H1 (cell line): ENCODE data around the gene GPD1. TPM values are rescaled to one million over a fixed set of nuclear protein-coding genes. Genes with fewer than 3 reads are reported as not detected.
A peak's percentile ranks its signal among the peaks of the same experiment; 100 is the strongest.

Source experiments
- CTCF ChIA-PET: fragments of 300-600 bp; sonication (Branson Sonifier 250); formaldehyde crosslinking; loops from one replicate; lab custom pipeline; 2021; ENCODE audit not compliant: partially characterized antibody; lab: Charles Lee
- POLR2A ChIA-PET: fragments of 300-600 bp; sonication (Branson Sonifier 250); formaldehyde crosslinking; loops from one replicate; lab custom pipeline; 2021; ENCODE audit warnings: inconsistent platforms; ENCODE audit not compliant: partially characterized antibody; lab: Charles Lee
- DNase-seq, 2 experiments: peaks; one replicate each; pipeline versions ENCODE4 v3.0.0 to v3.0.0-alpha.2; 2010 to 2022; ENCODE audit warnings: low spot score in 2 of 2, low read depth in 1 of 2, mixed read lengths in 1 of 2
- FAIRE-seq: peaks from 2 replicates; lab custom pipeline; 2011; peaks lifted over from hg19 to GRCh38; lab: Jason Lieb, UNC
- H2AFZ ChIP-seq: 2 replicates; pipeline ENCODE4 v1.8.1; 2012; ENCODE audit warnings: low read length, inconsistent platforms
- H2AK5ac ChIP-seq: 2 replicates; pipeline ENCODE4 v1.6.1; 2013; ENCODE audit warnings: low read depth, low read length
- H2BK120ac ChIP-seq: replicated peaks from 2 replicates; pipeline ENCODE3; 2013; ENCODE audit warnings: low read depth, low read length, inconsistent platforms
- H2BK12ac ChIP-seq: 2 replicates; pipeline ENCODE4 v1.6.1; 2013; ENCODE audit warnings: low read depth, low read length
- H2BK15ac ChIP-seq: 2 replicates; pipeline ENCODE4 v1.6.1; 2013; ENCODE audit warnings: low read length
- H2BK20ac ChIP-seq: 2 replicates; pipeline ENCODE4 v1.6.1; 2013; ENCODE audit warnings: low read length
- H2BK5ac ChIP-seq: 2 replicates; pipeline ENCODE4 v1.6.1; 2013; ENCODE audit warnings: low read depth, low read length
- H3K14ac ChIP-seq: 2 replicates; pipeline ENCODE4 v1.6.1; 2013; ENCODE audit warnings: inconsistent platforms; ENCODE audit not compliant: insufficient read length
- H3K18ac ChIP-seq: 2 replicates; pipeline ENCODE4 v1.6.1; 2013; ENCODE audit warnings: low read length; ENCODE audit errors: extremely low read depth
- H3K23ac ChIP-seq: 2 replicates; pipeline ENCODE4 v1.6.1; 2013; ENCODE audit warnings: inconsistent platforms; ENCODE audit not compliant: insufficient read length
- H3K23me2 ChIP-seq: 2 replicates; pipeline ENCODE4 v1.6.1; 2013; ENCODE audit warnings: low read depth, low read length
- H3K27ac ChIP-seq: 2 replicates; pipeline ENCODE4 v1.6.1; 2011; ENCODE audit warnings: low read depth, low read length, inconsistent platforms
- H3K27me3 ChIP-seq, 4 experiments: replicated peaks in 1 of 4; 1 replicate in 1 of 4; 2 replicates in 3 of 4; pipeline versions ENCODE4 v1.6.1 to v1.8.1; 2011 to 2013; ENCODE audit warnings: low read length in 3 of 4, mild to moderate bottlenecking in 3 of 4, inconsistent platforms in 2 of 4, mixed read lengths in 2 of 4, moderate library complexity in 1 of 4; ENCODE audit not compliant: control insufficient read depth in 3 of 4, insufficient read depth in 3 of 4; ENCODE audit errors: extremely low read depth in 1 of 4
- H3K36me3 ChIP-seq, 4 experiments: 2 replicates each; pipeline versions ENCODE4 v1.6.1 to v1.8.1; 2011 to 2013; ENCODE audit warnings: mild to moderate bottlenecking in 4 of 4, low read length in 3 of 4, moderate library complexity in 2 of 4, control low read depth in 1 of 4, inconsistent platforms in 1 of 4; ENCODE audit not compliant: insufficient read depth in 4 of 4, control insufficient read depth in 2 of 4
- H3K4ac ChIP-seq: replicated peaks from 2 replicates; pipeline ENCODE3; 2013; ENCODE audit warnings: low read length, low read depth, mixed read lengths, inconsistent platforms; ENCODE audit not compliant: insufficient read length
- H3K4me1 ChIP-seq, 4 experiments: replicated peaks in 1 of 4; 1 replicate in 1 of 4; 2 replicates in 3 of 4; pipeline versions ENCODE4 v1.6.1 to v1.8.1; 2011 to 2013; ENCODE audit warnings: low read length in 3 of 4, inconsistent platforms in 2 of 4, mixed read lengths in 1 of 4; ENCODE audit not compliant: insufficient read depth in 4 of 4, control insufficient read depth in 3 of 4
- H3K4me2 ChIP-seq, 2 experiments: 2 replicates each; pipeline versions ENCODE4 v1.6.1 to v1.8.1; 2011 to 2013; ENCODE audit warnings: low read depth in 2 of 2, low read length in 2 of 2, control low read depth in 1 of 2, inconsistent platforms in 1 of 2, mild to moderate bottlenecking in 1 of 2; ENCODE audit not compliant: insufficient read depth in 1 of 2
- H3K4me3 ChIP-seq, 4 experiments: fragments of 200-600, 300-600 bp in 1 of 4; sonication (generic), shearing (Covaris generic), sonication (Bioruptor Twin) in 1 of 4; 2 replicates each; pipeline versions ENCODE4 v1.5.1 to v1.8.1; 2011 to 2016; ENCODE audit warnings: low read length in 4 of 4, low read depth in 3 of 4, control low read depth in 2 of 4, inconsistent platforms in 2 of 4, mild to moderate bottlenecking in 2 of 4, mixed read lengths in 1 of 4, moderate library complexity in 1 of 4; ENCODE audit not compliant: insufficient read depth in 2 of 4; ENCODE audit errors: extremely low read depth in 1 of 4
- H3K56ac ChIP-seq: replicated peaks from 2 replicates; pipeline ENCODE3; 2013; ENCODE audit warnings: low read depth, mild to moderate bottlenecking, mixed read lengths, low read length, inconsistent platforms; ENCODE audit not compliant: insufficient read length
- H3K79me1 ChIP-seq: 2 replicates; pipeline ENCODE4 v1.6.1; 2013; ENCODE audit warnings: low read depth, low read length, control low read depth
- H3K79me2 ChIP-seq, 2 experiments: 2 replicates each; pipeline versions ENCODE4 v1.6.1 to v1.8.1; 2012 to 2013; ENCODE audit warnings: low read length in 2 of 2, mild to moderate bottlenecking in 2 of 2, inconsistent platforms in 1 of 2; ENCODE audit not compliant: insufficient read depth in 2 of 2, control insufficient read depth in 1 of 2
- H3K9ac ChIP-seq, 4 experiments: replicated peaks in 1 of 4; 1 replicate in 1 of 4; 2 replicates in 3 of 4; pipeline versions ENCODE4 v1.6.1 to v1.8.1; 2011 to 2013; ENCODE audit warnings: low read depth in 3 of 4, low read length in 3 of 4, control low read depth in 2 of 4, mild to moderate bottlenecking in 2 of 4, moderate library complexity in 2 of 4, inconsistent platforms in 1 of 4; ENCODE audit errors: extremely low read depth in 1 of 4
- H3K9me3 ChIP-seq, 2 experiments: 2 replicates each; pipeline versions ENCODE4 v1.6.1 to v1.8.1; 2012 to 2013; ENCODE audit warnings: mild to moderate bottlenecking in 2 of 2, moderate library complexity in 2 of 2, control low read depth in 1 of 2, inconsistent platforms in 1 of 2, low read depth in 1 of 2, low read length in 1 of 2, mixed read lengths in 1 of 2; ENCODE audit not compliant: insufficient read depth in 2 of 2
- H4K20me1 ChIP-seq, 2 experiments: replicated peaks in 1 of 2; 2 replicates each; pipeline versions ENCODE3 to v1.8.1; 2011 to 2013; ENCODE audit warnings: inconsistent platforms in 2 of 2, low read length in 2 of 2, mild to moderate bottlenecking in 1 of 2; ENCODE audit not compliant: insufficient read depth in 2 of 2, control insufficient read depth in 1 of 2
- H4K5ac ChIP-seq: 2 replicates; pipeline ENCODE4 v1.6.1; 2013; ENCODE audit warnings: low read length, low read depth, mixed read lengths, inconsistent platforms; ENCODE audit not compliant: insufficient read length
- H4K8ac ChIP-seq: 2 replicates; pipeline ENCODE4 v1.8.0; 2013; ENCODE audit warnings: mild to moderate bottlenecking, moderate library complexity, low read length, inconsistent platforms; ENCODE audit not compliant: insufficient read depth; ENCODE audit errors: extremely low read depth
- H4K91ac ChIP-seq: replicated peaks from 2 replicates; pipeline ENCODE3; 2013; ENCODE audit warnings: low read length, mixed read lengths, inconsistent platforms; ENCODE audit not compliant: insufficient read length
- CREB1 ChIP-seq: IDR thresholded peaks from 2 replicates; pipeline ENCODE4 v1.6.1; 2012; ENCODE audit warnings: inconsistent platforms
- GABPA ChIP-seq: IDR thresholded peaks from 2 replicates; pipeline ENCODE4 v1.6.1; 2011; ENCODE audit warnings: mild to moderate bottlenecking, low read length, moderate library complexity, borderline replicate concordance; ENCODE audit not compliant: insufficient read depth
- MAFK ChIP-seq: IDR thresholded peaks from 2 replicates; pipeline ENCODE4 v1.6.1; 2012; ENCODE audit warnings: low read depth, mild to moderate bottlenecking, improper control_type of control experiment, low read length
- SAP30 ChIP-seq: fragments of 300-600 bp; sonication (generic); IDR thresholded peaks from 2 replicates; pipeline ENCODE4 v1.7.1; 2012; ENCODE audit warnings: low read length, moderate library complexity, mild to moderate bottlenecking, inconsistent platforms; ENCODE audit not compliant: insufficient read depth, insufficient replicate concordance
- WGBS, 2 experiments: shearing (Covaris generic) in 1 of 2; methylation state at CpG; one replicate each; pipeline versions ENCODE4 v1.1.6 to v1.1.7; 2013 to 2015; ENCODE audit warnings: low lambda C conversion rate in 2 of 2, mixed read lengths in 2 of 2, inconsistent platforms in 1 of 2, low coverage in 1 of 2, missing lambda C conversion rate in 1 of 2; ENCODE audit not compliant: insufficient replicate concordance in 2 of 2, insufficient coverage in 1 of 2, insufficient read length in 1 of 2; ENCODE audit errors: extremely low coverage in 1 of 2, missing lambda C conversion rate in 1 of 2; 5-methylcytosine and 5-hydroxymethylcytosine counted together
- polyA plus RNA-seq, 7 experiments: library from polyadenylated mRNA; depleted of rRNA in 3 of 7; stranded (reverse) in 5 of 7; unstranded in 2 of 7; fragments of >200 nt in 5 of 7; fragments of 200-250 nt in 2 of 7; gene quantifications; 1 replicate in 5 of 7; 2 replicates in 1 of 7; 4 replicates in 1 of 7; pipeline versions ENCODE4 v1.2.1 to v1.2.3, GENCODE V29; 2011 to 2013; ENCODE audit warnings: missing spikeins in 2 of 7, mixed read lengths in 2 of 7
- total RNA-seq: library from RNA; stranded (reverse); fragmentation: NEBNext Ultra II Directional; extraction: Animal tissue kit (Norgen Biotek cat#: 25700); gene quantifications from 2 replicates; pipeline ENCODE4 v1.2.1, GENCODE V29; 2021

Gene GPD1
- total and polyA plus RNA-seq, 2 of the 8 experiments (the other 6 are each of a cell fraction or from before 2014, with no cell fraction given), result 0.45 to 0.74 TPM

GRCh38 chr12:50147281-50147680, 43.5 kb downstream of the GPD1 start:
- Histone ChIP-seq H3K36me3 (peaks cover 0 to 6% (median 3%) of the 10 kb centered on the region in 4 experiments; a peak in 5 of 8 replicates), H3K4me2 (no peak overlapping the region), H3K79me1 (no peaks in the 10 kb centered on the region; the same call in 1 of the 2 replicates), H3K9me3 (no peaks in the 10 kb centered on the region), H3K4me1 (no peaks in the 10 kb centered on the region), H2BK5ac (no peak overlapping the region), H3K14ac (no peak overlapping the region), H3K4me3 (no peak overlapping the region), H3K27me3 (no peaks in the 10 kb centered on the region), H4K5ac (no peak overlapping the region), H2BK12ac (no peak overlapping the region), H2BK20ac (no peak overlapping the region), H3K4ac (no peak overlapping the region), H3K79me2 (peaks cover 0 to 31% of the 10 kb centered on the region in 2 experiments; a peak in 2 of 4 replicates), H3K56ac (no peak overlapping the region), H4K91ac (no peak overlapping the region), H2BK15ac (no peak overlapping the region), H3K9ac (no peak overlapping the region), H2AK5ac (no peak overlapping the region), H3K18ac (no peak overlapping the region), H3K23ac (no peak overlapping the region), H2AFZ (no peak overlapping the region), H4K20me1 (peaks cover 2% of the 10 kb centered on the region in 2 experiments), H4K8ac (no peak overlapping the region), H2BK120ac (no peak overlapping the region), H3K27ac (no peak overlapping the region), H3K23me2 (no peaks in the 10 kb centered on the region)
- FAIRE-seq, result no peak
- DNase-seq, result no peak
- POLR2A ChIA-PET, result interaction anchor here (1.2 to 2.5 kb wide), 4 partner anchors 9 to 62 kb away, joined by 3 to 11 read pairs (median 5); partner anchors contain the start of genes CERS5 and SMARCD1
- TF ChIP-seq GABPA (no peak), MAFK (peak; percentile 85), CREB1 (no peak), SAP30 (no peak)
- CTCF ChIA-PET, result interaction anchor here (0.6 to 4.8 kb wide), 10 partner anchors 11 to 741 kb away, joined by 3 to 28 read pairs (median 4); partner anchors contain the start of gene CERS5
- WGBS, 2 experiments, result 91% methylated on average over 2 of the region's 4 CpGs; no CpG with 5 or more reads in 1 of the 2 experiments
